Esophagus squamous epithelium (tissue), 4 donors: ENCODE results near the gene WDPCP.
"Not testable (repeated sequence)": the region's sequence is repeated elsewhere in the genome, so short reads cannot be mapped to it uniquely, and the experiment has no call there.

ENCODE experiments used
- POLR2A ChIP-seq, 4 donors: fragments of 450-650 bp; IDR thresholded peaks; one replicate each; pipeline ENCODE4 v1.6.1; 2017; ENCODE audit warnings: antibody characterized with exemption in 4 of 4, mild to moderate bottlenecking in 4 of 4, moderate library complexity in 3 of 4
- TF ChIP-seq, protein P1 (sequence below), 6 experiments: fragments of 450-650 bp in 4 of 6; fragments of 200-600 bp in 2 of 6; sonication (generic) in 2 of 6; IDR thresholded peaks; one replicate each; pipeline ENCODE4 v1.5.1; 2016 to 2019; ENCODE audit warnings: antibody characterized with exemption in 6 of 6, mild to moderate bottlenecking in 4 of 6, moderate library complexity in 4 of 6

DNA sequence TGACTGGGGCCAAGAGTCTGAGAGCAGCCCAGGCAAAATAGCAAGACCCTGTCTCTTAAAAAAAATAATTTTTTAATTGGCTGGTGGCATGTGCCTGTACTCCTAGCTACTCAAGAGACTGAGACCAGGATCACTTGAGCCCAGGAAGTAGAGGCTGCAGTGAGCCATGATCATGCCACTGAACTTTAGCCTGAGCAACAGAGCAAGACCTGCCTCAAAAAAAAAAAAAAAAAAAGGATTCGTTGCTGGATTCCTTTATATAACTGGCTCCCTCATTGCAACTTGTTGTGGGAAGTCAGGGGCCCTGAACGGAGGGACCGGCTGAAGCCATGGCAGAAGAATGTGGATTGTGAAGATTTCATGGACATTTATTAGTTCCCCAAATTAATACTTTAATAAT is 15.3 kb downstream of the WDPCP start:
- TF ChIP-seq, protein P1, sequence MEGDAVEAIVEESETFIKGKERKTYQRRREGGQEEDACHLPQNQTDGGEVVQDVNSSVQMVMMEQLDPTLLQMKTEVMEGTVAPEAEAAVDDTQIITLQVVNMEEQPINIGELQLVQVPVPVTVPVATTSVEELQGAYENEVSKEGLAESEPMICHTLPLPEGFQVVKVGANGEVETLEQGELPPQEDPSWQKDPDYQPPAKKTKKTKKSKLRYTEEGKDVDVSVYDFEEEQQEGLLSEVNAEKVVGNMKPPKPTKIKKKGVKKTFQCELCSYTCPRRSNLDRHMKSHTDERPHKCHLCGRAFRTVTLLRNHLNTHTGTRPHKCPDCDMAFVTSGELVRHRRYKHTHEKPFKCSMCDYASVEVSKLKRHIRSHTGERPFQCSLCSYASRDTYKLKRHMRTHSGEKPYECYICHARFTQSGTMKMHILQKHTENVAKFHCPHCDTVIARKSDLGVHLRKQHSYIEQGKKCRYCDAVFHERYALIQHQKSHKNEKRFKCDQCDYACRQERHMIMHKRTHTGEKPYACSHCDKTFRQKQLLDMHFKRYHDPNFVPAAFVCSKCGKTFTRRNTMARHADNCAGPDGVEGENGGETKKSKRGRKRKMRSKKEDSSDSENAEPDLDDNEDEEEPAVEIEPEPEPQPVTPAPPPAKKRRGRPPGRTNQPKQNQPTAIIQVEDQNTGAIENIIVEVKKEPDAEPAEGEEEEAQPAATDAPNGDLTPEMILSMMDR (IDR thresholded peaks at IDR 0.05): not testable (repeated sequence)
- not testable (repeated sequence) for TF ChIP-seq POLR2A (IDR thresholded peaks at IDR 0.05)
